Activated naive CD8-positive, alpha-beta T cell treated with anti-CD3 and anti-CD28 coated beads, Interleukin-2, amount 50 U/mL, for 24 hours (primary cell): ENCODE results near the gene MC3R.
"Not testable (repeated sequence)": the region's sequence is repeated elsewhere in the genome, so short reads cannot be mapped to it uniquely, and the experiment has no call there.

Experiments used
- ATAC-seq: fragments of 150-1000 bp; cut with Tn5 transposase; one replicate; pipeline ENCODE4 v1.10.0; 2021
- DNase-seq: peaks from one replicate; pipeline ENCODE4 v3.0.0; 2021
- H3K27ac Mint-ChIP-seq: one replicate; pipeline ENCODE4 v1.8.0; 2021; ENCODE audit warnings: mild to moderate bottlenecking, mixed read lengths
- H3K27me3 Mint-ChIP-seq: one replicate; pipeline ENCODE4 v1.8.0; 2021; ENCODE audit warnings: mixed read lengths
- H3K36me3 Mint-ChIP-seq: one replicate; pipeline ENCODE4 v1.8.0; 2021; ENCODE audit warnings: low read depth, mixed read lengths
- H3K4me1 Mint-ChIP-seq: one replicate; pipeline ENCODE4 v1.8.0; 2021; ENCODE audit warnings: mixed read lengths
- H3K4me3 Mint-ChIP-seq: one replicate; pipeline ENCODE4 v1.8.0; 2021; ENCODE audit warnings: mild to moderate bottlenecking, moderate library complexity, mixed read lengths
- H3K9me3 Mint-ChIP-seq: one replicate; pipeline ENCODE4 v1.8.0; 2021; ENCODE audit warnings: mixed read lengths

MC3R gene

GRCh38 chr20:56247954-56248782, at the start of gene MC3R:
TSS of gene MC3R (plus strand) at chr20:56248732. CDS start at chr20:56248844, 112 bp downstream.
- Mint-ChIP-seq H3K27ac (no peak within 1 kb of the TSS), H3K27me3 (peaks cover 26% of the 10 kb centered on the region), H3K36me3 (no peaks in the 10 kb centered on the region), H3K4me3 (no peak within 1 kb of the TSS), H3K4me1 (no peaks in the 10 kb centered on the region), H3K9me3 (no peaks in the 10 kb centered on the region)
- DNase-seq (peak; percentile 42), ATAC-seq (no peak)

DNA sequence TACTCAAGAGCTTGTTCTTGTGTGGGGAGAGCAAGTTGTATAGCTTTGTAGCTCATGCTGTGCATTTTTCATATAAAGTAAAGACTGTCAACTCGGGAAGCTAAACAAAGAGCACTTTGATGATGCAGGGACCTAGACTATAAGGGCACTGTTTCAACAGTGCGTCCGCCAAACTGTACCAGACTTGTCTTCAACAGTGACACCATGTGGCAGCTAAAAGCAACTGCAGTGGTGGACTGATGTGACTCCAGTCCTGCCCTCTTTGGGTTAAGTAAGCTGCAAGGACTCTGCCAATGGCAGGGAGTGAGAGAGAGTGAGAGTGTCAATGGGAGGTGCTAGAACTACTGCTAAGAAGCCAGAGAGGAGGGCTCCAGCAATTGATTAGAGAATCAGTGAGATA, 48.1 kb upstream of the MC3R start:
- no peak for DNase-seq
- H3K36me3 Mint-ChIP-seq, result peaks cover 3% of the 10 kb centered on the region
- H3K27ac Mint-ChIP-seq, result no peak overlapping the region
- peaks cover 25% of the 10 kb centered on the region for H3K9me3 Mint-ChIP-seq
- H3K27me3 Mint-ChIP-seq, result peaks cover 4% of the 10 kb centered on the region
- no peak for ATAC-seq
- no peaks in the 10 kb centered on the region for H3K4me1 Mint-ChIP-seq
- H3K4me3 Mint-ChIP-seq, result no peak overlapping the region

GRCh38 chr20:56202493-56203077, 45.9 kb upstream of the MC3R start:
- no peak overlapping the region for H3K27ac Mint-ChIP-seq
- peaks cover 25% of the 10 kb centered on the region for H3K9me3 Mint-ChIP-seq
- no peak overlapping the region for H3K4me3 Mint-ChIP-seq
- ATAC-seq (no peak), DNase-seq (no peak)
- H3K36me3 Mint-ChIP-seq, result peaks cover 3% of the 10 kb centered on the region
- no peaks in the 10 kb centered on the region for H3K4me1 Mint-ChIP-seq
- H3K27me3 Mint-ChIP-seq, result peaks cover 8% of the 10 kb centered on the region

DNA sequence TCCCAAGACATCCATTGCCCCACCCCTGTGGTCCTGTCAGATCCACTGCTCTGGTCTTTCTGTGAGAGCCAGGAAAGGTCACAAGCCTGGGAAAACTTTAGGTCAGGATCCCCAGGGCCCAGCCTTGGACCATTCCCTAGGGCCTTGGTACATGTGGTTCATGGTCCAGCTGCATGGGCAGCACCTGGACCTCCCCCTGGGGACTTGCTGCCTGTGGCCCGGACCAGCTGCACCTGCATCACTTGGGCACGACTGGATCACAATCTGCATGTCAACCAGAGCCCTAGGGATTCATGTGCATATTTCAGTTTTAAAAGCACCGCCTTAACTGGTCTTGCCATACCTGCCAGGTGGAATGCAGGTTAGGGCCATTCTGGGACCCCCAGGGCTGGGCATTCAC, 44.3 kb upstream of the MC3R start:
- Mint-ChIP-seq H3K36me3 (peaks cover 3% of the 10 kb centered on the region), H3K4me3 (no peak overlapping the region), H3K27ac (no peak overlapping the region), H3K4me1 (no peaks in the 10 kb centered on the region), H3K9me3 (peaks cover 17% of the 10 kb centered on the region), H3K27me3 (peaks cover 11% of the 10 kb centered on the region)
- no peak for ATAC-seq
- DNase-seq, result no peak

- ATAC-seq, result no peak
- Mint-ChIP-seq H3K4me3 (no peak overlapping the region), H3K9me3 (peaks cover 8% of the 10 kb centered on the region), H3K27ac (no peak overlapping the region), H3K36me3 (peaks cover 3% of the 10 kb centered on the region), H3K27me3 (peaks cover 11% of the 10 kb centered on the region), H3K4me1 (no peaks in the 10 kb centered on the region)
- no peak for DNase-seq
Measured at GRCh38 chr20:56205346-56205745, 43.2 kb upstream of the MC3R start.

GRCh38 chr20:56207656-56208055, 40.9 kb upstream of the MC3R start:
- DNase-seq (no peak), ATAC-seq (no peak)
- Mint-ChIP-seq H3K9me3 (no peaks in the 10 kb centered on the region), H3K27me3 (peaks cover 11% of the 10 kb centered on the region), H3K36me3 (no peaks in the 10 kb centered on the region), H3K27ac (no peak overlapping the region), H3K4me1 (no peaks in the 10 kb centered on the region), H3K4me3 (no peak overlapping the region)

GRCh38 chr20:56208121-56208520, 40.4 kb upstream of the MC3R start:
- Mint-ChIP-seq H3K27ac (no peak overlapping the region), H3K9me3 (no peaks in the 10 kb centered on the region), H3K4me1 (no peaks in the 10 kb centered on the region), H3K36me3 (no peaks in the 10 kb centered on the region), H3K4me3 (no peak overlapping the region), H3K27me3 (peaks cover 11% of the 10 kb centered on the region)
- ATAC-seq (no peak), DNase-seq (no peak)

- no peak overlapping the region for H3K4me3 Mint-ChIP-seq
- no peak overlapping the region for H3K27ac Mint-ChIP-seq
- no peaks in the 10 kb centered on the region for H3K36me3 Mint-ChIP-seq
- ATAC-seq (no peak), DNase-seq (no peak)
- H3K9me3 Mint-ChIP-seq, result no peaks in the 10 kb centered on the region
- no peaks in the 10 kb centered on the region for H3K4me1 Mint-ChIP-seq
- peaks cover 10% of the 10 kb centered on the region for H3K27me3 Mint-ChIP-seq
Measured at GRCh38 chr20:56211051-56211450, 37.5 kb upstream of the MC3R start.

DNA sequence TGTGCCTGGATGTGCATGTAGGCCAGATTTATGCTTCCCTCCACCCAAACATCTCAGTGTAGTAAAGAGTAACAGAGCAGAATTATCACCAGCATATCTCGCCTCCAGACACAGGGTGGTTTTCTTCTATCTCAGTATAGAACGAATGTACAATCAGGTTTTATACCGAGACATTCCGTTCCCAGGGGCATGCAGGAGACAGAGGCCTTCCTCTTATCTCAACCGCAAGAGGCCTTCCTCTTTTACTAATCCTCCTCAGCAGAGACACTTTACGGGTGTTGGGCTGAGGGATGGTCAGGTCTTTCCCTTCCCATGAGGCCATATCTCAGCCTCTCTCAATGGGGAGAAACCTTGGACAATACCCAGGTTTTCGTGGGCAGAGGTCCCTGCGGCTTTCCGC, 36.4 kb upstream of the MC3R start:
- H3K36me3 Mint-ChIP-seq, result no peaks in the 10 kb centered on the region
- H3K4me3 Mint-ChIP-seq, result no peak overlapping the region
- DNase-seq, result no peak
- H3K4me1 Mint-ChIP-seq, result no peaks in the 10 kb centered on the region
- ATAC-seq, result no peak
- peaks cover 9% of the 10 kb centered on the region for H3K27me3 Mint-ChIP-seq
- no peaks in the 10 kb centered on the region for H3K9me3 Mint-ChIP-seq
- no peak overlapping the region for H3K27ac Mint-ChIP-seq

DNA sequence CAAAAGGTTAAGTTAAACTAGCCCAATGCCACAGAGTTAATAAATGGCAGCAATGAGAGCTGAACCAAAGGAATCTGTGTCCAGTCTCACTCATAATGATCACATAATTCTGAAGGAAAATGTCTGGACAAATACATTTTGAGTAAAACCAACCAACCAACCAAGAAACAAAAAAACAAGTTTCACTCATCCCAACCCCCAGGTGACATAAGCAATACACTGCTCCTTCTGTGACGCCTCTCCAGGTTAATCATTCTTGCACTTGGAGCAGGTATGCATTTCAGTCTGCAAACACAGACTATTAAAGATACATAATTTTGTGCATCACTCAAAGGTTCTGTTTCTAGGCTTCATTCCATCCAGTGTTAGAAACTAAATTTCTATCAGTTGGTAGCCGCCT, 35.2 kb upstream of the MC3R start:
- H3K27me3 Mint-ChIP-seq, result peaks cover 9% of the 10 kb centered on the region
- ATAC-seq, result no peak

DNA sequence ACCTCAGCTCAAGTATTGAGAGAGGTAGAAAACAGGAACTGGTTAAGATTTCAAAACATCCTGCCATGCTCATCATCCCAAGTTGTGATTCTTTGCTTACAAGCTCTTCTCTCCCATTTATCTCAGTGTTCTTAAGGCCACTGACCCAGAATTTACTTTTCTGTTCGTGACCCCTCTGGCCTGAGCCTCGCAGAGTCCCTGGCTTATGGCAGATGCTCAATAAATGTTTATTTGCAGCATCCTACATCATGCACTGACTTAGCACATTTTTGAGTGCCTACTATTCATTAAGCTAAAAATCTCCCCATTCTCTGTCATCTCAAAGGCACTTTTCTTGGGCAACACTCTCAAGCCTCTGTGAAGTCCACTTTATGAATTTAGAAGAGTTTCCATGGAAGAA, 33.4 kb upstream of the MC3R start:
- no peak for ATAC-seq

More for the DNA sequence above, 35.2 kb upstream of the MC3R start:
- Mint-ChIP-seq H3K9me3 (no peaks in the 10 kb centered on the region), H3K4me3 (no peak overlapping the region), H3K27ac (no peak overlapping the region), H3K4me1 (no peaks in the 10 kb centered on the region), H3K36me3 (no peaks in the 10 kb centered on the region)
- no peak for DNase-seq

GRCh38 chr20:56217829-56218228, 30.7 kb upstream of the MC3R start:
- DNase-seq (no peak), ATAC-seq (no peak)
- Mint-ChIP-seq H3K36me3 (no peaks in the 10 kb centered on the region), H3K27me3 (peaks cover 6% of the 10 kb centered on the region), H3K4me1 (no peaks in the 10 kb centered on the region), H3K4me3 (no peak overlapping the region), H3K9me3 (peaks cover 5% of the 10 kb centered on the region), H3K27ac (no peak overlapping the region)

More for the DNA sequence above, 33.4 kb upstream of the MC3R start:
- Mint-ChIP-seq H3K27ac (no peak overlapping the region), H3K9me3 (no peaks in the 10 kb centered on the region), H3K4me3 (no peak overlapping the region), H3K27me3 (peaks cover 6% of the 10 kb centered on the region), H3K4me1 (no peaks in the 10 kb centered on the region), H3K36me3 (no peaks in the 10 kb centered on the region)
- DNase-seq, result no peak

- H3K9me3 Mint-ChIP-seq, H3K27me3 Mint-ChIP-seq, ATAC-seq, H3K27ac Mint-ChIP-seq, DNase-seq, H3K36me3 Mint-ChIP-seq, H3K4me3 Mint-ChIP-seq, H3K4me1 Mint-ChIP-seq: not testable (repeated sequence)
Measured at GRCh38 chr20:56221186-56221585, 27.3 kb upstream of the MC3R start.

- Mint-ChIP-seq H3K36me3 (no peaks in the 10 kb centered on the region), H3K27ac (no peak overlapping the region), H3K9me3 (peaks cover 5% of the 10 kb centered on the region), H3K4me3 (no peak overlapping the region), H3K27me3 (peaks cover 5% of the 10 kb centered on the region), H3K4me1 (no peaks in the 10 kb centered on the region)
- ATAC-seq (no peak), DNase-seq (no peak)
Measured at GRCh38 chr20:56222201-56222600, 26.3 kb upstream of the MC3R start.

GRCh38 chr20:56222945-56223344, 25.6 kb upstream of the MC3R start:
- H3K9me3 Mint-ChIP-seq, result peaks cover 5% of the 10 kb centered on the region
- no peak overlapping the region for H3K4me3 Mint-ChIP-seq
- no peak for DNase-seq
- peaks cover 5% of the 10 kb centered on the region for H3K27me3 Mint-ChIP-seq
- ATAC-seq, result no peak
- no peak overlapping the region for H3K27ac Mint-ChIP-seq
- H3K4me1 Mint-ChIP-seq, result no peaks in the 10 kb centered on the region
- H3K36me3 Mint-ChIP-seq, result no peaks in the 10 kb centered on the region
